Measurements from ENCODE around the gene PDPK1. TPM values are rescaled to one million over a fixed set of nuclear protein-coding genes. Genes with fewer than 3 reads are reported as not detected.
A peak's percentile ranks its signal among the peaks of the same experiment; 100 is the strongest.
"Not testable (repeated sequence)": the region's sequence is repeated elsewhere in the genome, so short reads cannot be mapped to it uniquely, and the experiment has no call there.

The PDPK1 gene
- total RNA-seq, 2 donors from 2014 or later: 36.5 to 57.6 TPM

DNA sequence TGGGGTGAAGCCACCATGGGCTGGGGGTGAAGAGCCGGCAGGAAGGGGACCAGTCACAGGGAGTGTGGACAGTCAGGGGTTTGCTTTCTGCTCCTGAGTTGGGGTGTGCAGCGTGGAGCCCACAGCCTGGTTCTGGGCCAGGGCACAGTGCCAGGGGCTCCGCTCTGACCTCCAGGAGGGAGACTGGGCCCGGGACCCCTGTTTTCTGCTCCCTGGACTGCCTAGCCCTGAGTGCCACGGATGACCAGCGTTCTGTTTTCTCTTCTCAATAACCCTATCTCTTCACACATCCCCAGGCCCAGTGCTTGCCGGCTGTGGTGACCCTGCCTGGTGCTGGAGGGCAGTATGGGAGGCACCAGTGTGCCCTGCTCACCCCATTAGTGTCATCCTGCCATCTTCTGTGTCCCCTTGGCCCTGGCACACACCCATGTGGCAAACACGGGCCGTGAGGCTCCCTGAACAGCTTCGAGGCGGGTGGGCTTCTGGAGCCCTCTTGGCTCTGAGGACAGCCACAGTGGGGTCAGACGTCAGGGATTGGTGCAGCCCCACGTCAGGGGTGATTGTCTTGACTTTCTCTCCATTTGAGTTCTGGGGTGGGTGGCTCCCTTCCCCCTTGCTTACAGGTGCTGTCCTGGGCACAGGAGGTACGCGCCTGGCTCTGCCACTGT, 7.7 kb upstream of the PDPK1 start:
- no peak for DNase-seq (ENCODE audit: low spot score in 2 of 2)
- Mint-ChIP-seq H3K27ac (peak overlapping the region; percentile 69 to 81), H3K36me3 (no peaks in the 10 kb centered on the region), H3K9me3 (no peaks in the 10 kb centered on the region)
- no peak for ATAC-seq

DNA sequence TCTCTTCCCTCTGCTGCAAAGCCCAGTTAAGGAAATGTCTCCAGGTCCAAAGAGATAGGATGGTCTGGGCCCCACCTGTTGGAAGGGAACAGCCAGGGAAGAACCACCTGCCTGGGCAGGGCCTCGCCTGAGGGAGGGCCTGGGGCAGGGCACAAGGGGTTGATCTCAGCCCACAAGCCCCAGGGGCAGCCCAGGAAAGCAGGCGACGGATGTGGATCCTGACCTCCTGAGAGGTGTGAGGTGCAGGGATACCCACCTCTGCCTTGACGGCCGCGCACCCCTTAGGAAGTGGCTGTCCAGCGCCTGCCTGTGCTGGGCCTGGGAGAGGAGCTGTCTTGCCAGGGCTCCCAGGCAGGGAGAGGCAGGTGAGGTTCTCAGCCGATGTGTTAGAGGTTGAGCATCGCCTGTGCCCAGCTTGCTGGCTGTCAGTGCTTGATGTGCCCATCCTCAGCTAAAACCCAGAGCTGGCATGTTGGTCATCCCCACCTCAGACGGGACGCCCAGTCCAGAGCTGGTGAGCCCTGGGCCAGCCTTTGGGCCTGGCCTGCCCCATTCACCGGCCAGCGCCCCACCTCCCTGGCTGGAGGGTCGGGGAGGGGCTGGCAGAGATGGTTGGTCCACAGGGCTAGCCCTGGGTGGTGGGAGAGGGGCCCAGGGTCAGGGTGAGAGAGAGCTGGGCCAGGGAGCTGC, 7.0 kb upstream of the PDPK1 start:
- Mint-ChIP-seq H3K27ac (peak overlapping the region; percentile 89 to 94), H3K9me3 (no peaks in the 10 kb centered on the region), H3K36me3 (no peaks in the 10 kb centered on the region)
- DNase-seq (ENCODE audit: low spot score in 2 of 2): no peak
- ATAC-seq: no peak

DNA sequence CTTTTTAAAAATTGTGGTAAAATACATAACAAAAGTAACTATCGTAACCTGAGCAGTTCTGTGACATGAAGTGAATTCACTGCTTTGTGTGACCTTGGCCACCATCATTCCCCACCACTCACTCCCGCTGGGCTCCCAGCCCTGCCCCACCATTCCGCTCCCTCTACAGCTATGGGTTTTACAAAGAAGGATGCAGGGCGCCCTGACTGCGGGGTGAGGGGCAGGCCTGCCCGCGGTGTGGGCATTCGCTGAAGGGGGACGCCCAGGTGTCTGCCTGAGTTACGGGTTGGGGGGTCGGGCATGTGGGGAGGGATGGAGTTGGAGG, 6.5 kb upstream of the PDPK1 start, which contains the start of gene CEMP1:
TSS of gene CEMP1 (minus strand) at position 38 of the 325 bp plus-strand sequence. CDS start 335 bp downstream, outside the sequence.
- no peak for DNase-seq (ENCODE audit: low spot score in 2 of 2)
- no peaks in the 10 kb centered on the region for H3K9me3 Mint-ChIP-seq
- H3K27ac Mint-ChIP-seq: peak within 1 kb of the TSS; percentile 94 to 98
- H3K36me3 Mint-ChIP-seq: no peaks in the 10 kb centered on the region
- ATAC-seq: peak in 1 of 2 donors; percentile 0

DNA sequence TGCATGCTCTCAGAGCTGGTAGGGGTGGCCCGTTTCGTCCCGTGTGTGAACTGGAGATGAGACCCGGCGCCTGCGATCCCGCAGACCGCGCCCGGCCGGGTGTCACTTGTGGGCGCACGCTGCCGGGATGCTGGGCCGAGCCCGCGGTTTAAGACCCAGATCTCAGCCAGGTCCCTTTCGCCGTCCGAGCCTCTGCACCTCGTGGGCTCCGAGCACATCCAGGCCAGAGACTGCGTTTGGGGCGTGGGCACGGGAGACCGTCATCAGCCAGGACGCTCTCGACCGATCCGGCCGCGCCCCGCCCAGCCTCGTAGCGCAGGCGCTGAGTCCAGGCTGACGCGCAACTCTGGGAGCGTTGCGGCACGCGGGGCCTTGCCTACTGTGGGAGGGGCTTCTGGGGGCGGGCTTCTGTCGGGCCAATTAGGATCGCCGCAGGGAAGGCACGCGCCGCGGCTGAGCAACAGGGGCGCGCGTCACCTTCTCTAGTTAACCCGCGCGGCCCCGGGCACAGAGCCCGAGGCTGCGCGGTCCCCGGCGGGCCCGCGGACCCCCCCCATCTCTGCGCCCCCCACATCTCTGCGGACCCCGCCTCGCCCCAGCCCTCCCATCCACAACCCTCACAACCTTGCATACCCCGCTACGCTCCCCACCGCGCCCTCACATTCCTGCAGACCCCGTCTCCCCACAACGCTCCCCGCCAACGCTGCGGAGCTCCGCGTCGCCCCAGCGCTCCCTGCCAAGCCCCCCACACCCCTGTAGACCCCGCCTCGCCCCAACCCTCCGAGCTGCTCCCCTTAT, 5.9 kb upstream of the PDPK1 start:
- Mint-ChIP-seq H3K27ac (peak overlapping the region; percentile 94 to 98), H3K36me3 (no peaks in the 10 kb centered on the region), H3K9me3 (no peaks in the 10 kb centered on the region)
- ATAC-seq (peak; percentile 90 to 93), DNase-seq (ENCODE audit: low spot score in 2 of 2) (peak; percentile 96 to 97)

DNA sequence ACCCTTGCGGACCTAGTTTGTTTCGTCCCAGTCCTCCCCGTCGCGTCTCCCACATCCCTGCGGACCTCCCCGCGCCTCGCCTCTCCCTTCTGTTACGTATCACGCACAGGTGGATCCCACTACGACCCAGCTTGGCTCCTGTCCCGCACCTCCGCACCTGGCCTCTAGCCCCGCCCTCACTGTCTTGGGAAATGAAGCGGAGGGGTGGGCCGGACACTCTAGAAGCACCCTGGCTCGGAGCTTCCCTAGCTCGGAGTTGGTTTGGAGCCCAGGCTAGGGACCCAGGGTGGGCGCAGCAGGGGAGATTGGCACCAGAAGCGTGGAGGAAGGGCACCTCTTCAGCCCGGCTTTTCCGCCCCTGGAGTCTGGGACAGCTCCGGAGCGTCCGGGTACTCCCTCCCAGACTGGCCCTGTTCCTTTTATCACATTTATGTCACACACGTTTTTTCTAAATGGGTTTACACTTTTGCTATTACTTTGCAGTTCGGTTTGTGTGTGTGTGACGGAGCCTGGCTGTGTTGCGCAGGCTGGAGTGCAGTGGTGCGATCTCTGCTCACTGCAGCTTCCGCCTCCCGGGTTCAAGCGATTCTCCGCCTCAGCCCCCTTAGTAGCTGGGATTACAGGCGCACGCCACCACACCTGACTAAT, 5.2 kb upstream of the PDPK1 start:
- ATAC-seq (peak; percentile 19 to 46), DNase-seq (ENCODE audit: low spot score in 2 of 2) (peak in 1 of 2 donors; percentile 61)
- H3K27ac Mint-ChIP-seq: peak overlapping the region; percentile 94 to 98
- no peaks in the 10 kb centered on the region for H3K36me3 Mint-ChIP-seq
- no peaks in the 10 kb centered on the region for H3K9me3 Mint-ChIP-seq

DNA sequence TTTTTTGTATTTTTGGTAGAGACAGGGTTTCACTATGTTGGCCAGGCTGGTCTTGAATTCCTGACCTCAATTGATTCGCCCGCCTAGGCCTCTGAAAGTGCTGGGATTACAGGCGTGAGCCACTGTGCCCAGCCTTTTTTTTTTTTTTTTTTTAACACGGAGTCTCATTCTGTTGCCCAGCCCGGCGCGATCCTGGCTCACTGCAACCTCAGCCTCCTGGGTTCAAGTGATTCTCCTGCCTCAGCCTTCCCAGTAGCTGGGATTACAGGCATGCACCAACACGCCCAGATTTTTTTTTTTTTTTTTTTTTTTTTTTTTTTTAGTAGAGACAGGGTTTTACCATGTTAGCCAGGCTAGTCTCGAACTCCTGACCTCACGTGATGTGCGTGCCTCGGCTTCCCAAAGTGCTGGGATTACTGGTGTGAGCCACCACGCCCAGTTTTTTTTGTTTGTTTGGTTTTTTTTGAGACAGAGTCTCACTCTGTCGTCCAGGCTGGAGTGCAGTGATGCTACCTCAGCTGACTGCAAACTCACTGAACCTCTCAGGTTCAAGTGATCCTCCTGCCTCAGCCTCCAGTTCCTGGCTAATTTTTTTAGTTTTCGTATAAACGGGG, 4.6 kb upstream of the PDPK1 start:
- not testable (repeated sequence) for DNase-seq (ENCODE audit: low spot score in 2 of 2)

DNA sequence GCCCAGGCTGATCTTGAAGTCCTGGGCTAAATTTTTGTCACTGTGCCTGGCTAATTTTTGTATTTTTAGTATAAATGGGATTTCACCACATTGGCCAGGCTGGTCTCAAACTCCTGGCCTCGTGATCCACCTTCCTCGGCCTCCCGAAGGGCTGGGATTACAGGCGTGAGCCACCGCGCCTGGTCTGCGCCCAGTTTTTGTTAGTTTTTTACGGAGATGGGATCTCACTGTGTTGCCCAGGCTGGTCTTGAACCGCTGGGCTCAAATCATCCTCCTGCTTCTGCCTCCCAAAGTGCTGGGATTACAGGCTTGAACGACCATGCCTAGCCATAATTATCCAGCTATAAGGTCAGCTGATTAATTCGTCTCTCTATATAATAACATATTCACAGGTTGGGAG, 3.9 kb upstream of the PDPK1 start:
- ATAC-seq (no peak), DNase-seq (ENCODE audit: low spot score in 2 of 2) (no peak)
- peaks cover 0 to 5% of the 10 kb centered on the region in 2 donors for H3K36me3 Mint-ChIP-seq
- no peaks in the 10 kb centered on the region for H3K9me3 Mint-ChIP-seq
- H3K27ac Mint-ChIP-seq: peak overlapping the region; percentile 65 to 94

More for the DNA sequence above, 4.6 kb upstream of the PDPK1 start:
- not testable (repeated sequence) for ATAC-seq, H3K36me3 Mint-ChIP-seq, H3K9me3 Mint-ChIP-seq
- peak overlapping the region; percentile 94 to 98 for H3K27ac Mint-ChIP-seq

DNA sequence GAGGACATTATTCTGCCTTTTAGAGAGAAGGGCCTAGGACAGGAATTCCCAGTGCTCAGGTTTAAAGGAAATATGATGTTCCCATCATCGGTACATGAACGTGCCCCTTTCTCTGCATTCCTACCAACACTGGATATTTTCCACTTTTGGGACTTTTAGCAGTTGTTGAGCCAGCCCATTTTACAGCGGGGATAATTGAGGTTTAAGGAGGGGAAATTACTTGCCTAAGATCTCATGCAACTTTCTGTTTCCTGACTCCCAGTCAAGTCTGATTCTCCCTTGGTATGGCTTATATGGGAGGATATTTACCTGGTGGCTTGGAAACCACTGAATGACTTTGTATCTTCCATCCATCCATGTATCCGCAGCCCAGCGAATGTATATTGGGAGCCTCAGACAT, 3.5 kb upstream of the PDPK1 start:
- ATAC-seq; H3K9me3 Mint-ChIP-seq; H3K36me3 Mint-ChIP-seq; DNase-seq (ENCODE audit: low spot score in 2 of 2): not testable (repeated sequence)
- peak overlapping the region; percentile 65 to 94 for H3K27ac Mint-ChIP-seq

DNA sequence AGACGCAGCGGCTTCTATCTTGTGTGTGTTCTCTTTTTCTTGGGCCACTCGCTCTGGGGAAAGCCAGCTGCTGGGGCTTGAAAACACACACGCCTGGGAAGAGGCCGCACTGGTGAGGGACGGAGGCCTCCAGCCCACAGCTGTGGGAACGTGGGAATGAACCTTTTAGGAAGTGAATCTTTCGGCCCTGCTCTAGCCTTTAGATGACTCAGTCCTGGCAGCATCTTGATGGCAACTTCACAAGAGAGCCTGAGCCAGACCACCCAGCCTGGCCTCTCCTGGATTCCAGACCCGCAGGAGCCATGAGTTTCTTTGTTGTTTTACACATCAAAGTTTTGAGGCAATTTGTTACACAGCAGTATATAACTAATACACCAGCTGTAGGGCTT, 2.2 kb upstream of the PDPK1 start:
- DNase-seq (ENCODE audit: low spot score in 2 of 2): no peak
- Mint-ChIP-seq H3K36me3 (peaks cover 0 to 10% of the 10 kb centered on the region in 2 donors), H3K9me3 (no peaks in the 10 kb centered on the region), H3K27ac (no peak overlapping the region)
- ATAC-seq: no peak

DNA sequence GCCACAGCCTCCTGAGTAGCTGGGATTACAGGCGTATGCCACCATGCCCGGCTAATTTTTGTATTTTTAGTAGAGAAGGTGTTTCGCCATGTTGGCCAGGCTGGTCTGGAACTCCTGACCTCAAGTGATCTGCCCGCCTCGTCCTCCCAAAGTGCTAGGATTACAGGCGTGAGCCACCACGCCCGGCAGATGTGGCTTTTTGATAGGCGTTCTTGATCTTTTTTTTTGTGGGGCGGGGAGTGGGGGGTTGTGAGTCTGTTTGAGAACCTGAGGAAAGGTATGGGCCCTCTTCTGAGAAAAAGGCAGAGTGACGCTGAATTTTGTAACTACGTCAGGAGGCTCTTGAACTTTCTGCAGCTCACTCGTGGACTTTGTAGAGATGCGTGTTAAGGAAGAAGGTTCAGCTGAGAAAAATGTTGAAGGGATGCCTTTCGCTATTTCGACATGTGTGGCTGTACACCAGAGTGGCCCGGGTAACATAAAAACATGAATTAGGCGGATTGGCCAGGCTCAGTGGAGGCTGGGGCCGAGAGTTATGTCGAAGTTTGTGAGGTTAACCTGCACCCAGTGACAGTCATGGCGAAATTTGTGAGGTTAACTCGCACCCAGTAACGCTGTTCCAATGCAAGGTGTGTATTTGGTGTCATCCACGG, 1.5 kb downstream of the PDPK1 start:
- not testable (repeated sequence) for ATAC-seq; DNase-seq (ENCODE audit: low spot score in 2 of 2); H3K9me3 Mint-ChIP-seq
- Mint-ChIP-seq H3K36me3 (peaks cover 0 to 10% of the 10 kb centered on the region in 2 donors), H3K27ac (peak overlapping the region; percentile 48 to 70)

DNA sequence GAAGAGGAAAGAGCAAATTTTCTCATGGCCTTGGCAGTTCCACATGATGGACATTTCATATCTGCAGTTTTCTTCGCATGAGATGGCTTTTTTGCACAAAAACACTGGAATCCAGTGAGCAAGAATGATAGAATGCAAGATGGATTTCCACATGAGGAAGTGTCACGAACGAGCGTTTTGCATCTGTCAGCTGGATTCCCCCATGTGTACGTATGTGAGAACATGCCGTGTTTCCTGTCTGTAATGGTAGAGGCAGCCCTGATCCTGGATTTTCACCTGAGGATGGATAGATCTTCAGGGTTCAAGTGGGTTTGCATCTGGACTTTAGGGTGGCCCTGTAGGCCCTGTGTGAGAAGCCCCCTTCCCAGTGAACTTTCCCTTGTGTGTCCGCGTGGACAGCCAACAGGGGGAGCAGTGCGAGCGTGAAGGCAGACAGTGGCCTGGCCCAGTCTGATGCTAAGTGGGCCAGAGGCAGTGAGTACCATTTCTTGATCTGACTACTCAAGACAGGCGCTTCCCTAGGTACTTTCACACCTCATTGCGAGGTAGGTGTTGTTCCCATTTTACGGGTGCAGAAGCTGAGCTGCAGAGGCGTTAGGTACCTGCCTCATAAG, 2.1 kb downstream of the PDPK1 start:
- H3K36me3 Mint-ChIP-seq: peaks cover 0 to 10% of the 10 kb centered on the region in 2 donors
- not testable (repeated sequence) for H3K9me3 Mint-ChIP-seq, ATAC-seq
- H3K27ac Mint-ChIP-seq: peak overlapping the region in 1 of 2 donors; percentile 48
- peak in 1 of 2 donors; percentile 55 for DNase-seq (ENCODE audit: low spot score in 2 of 2)

DNA sequence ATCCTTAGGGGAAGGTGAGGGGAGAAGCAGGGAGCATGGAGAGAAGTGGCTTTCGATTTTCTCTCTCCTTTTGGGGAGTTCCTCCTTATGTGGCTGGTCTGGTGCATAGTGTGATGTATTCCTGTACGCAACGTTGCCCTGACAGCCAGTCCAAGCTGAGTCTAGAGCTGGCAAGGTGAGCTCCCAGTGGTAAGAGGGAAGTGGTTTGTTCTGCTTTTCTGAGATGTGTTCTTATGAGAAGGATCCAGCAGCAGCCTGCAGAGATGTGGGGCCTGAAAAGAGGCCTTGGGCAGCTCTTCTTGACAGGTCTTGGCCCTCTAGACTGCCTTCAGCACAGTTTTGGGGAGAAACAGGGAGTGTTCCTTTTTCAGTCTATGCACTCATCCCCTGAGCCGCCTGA, 3.1 kb downstream of the PDPK1 start:
- ATAC-seq; DNase-seq (ENCODE audit: low spot score in 2 of 2); H3K9me3 Mint-ChIP-seq: not testable (repeated sequence)
- Mint-ChIP-seq H3K27ac (peak overlapping the region; percentile 48 to 74), H3K36me3 (peaks cover 0 to 10% of the 10 kb centered on the region in 2 donors)

DNA sequence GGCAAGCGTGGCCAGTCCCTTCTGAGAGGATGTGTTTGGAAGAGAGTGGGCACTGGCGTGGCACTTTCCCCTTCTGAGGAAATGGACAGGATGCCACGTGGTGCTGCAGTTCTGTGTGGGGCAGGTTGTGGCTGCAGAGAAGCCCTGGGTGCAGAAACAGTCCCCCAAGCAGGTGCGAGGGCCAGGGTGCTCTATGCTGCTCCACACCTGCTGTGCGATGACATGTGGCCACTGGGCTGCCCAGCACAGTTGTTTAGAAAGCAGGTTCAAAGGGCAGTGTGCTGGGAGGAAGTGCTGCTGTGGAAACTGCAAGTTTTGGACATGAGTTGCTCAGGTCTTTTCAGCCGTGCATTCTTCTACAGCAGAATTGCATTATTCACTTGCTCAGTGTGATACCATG, 3.6 kb downstream of the PDPK1 start:
- ATAC-seq; DNase-seq (ENCODE audit: low spot score in 2 of 2); H3K9me3 Mint-ChIP-seq: not testable (repeated sequence)
- Mint-ChIP-seq H3K27ac (peak overlapping the region; percentile 48 to 74), H3K36me3 (peaks cover 0 to 10% of the 10 kb centered on the region in 2 donors)

DNA sequence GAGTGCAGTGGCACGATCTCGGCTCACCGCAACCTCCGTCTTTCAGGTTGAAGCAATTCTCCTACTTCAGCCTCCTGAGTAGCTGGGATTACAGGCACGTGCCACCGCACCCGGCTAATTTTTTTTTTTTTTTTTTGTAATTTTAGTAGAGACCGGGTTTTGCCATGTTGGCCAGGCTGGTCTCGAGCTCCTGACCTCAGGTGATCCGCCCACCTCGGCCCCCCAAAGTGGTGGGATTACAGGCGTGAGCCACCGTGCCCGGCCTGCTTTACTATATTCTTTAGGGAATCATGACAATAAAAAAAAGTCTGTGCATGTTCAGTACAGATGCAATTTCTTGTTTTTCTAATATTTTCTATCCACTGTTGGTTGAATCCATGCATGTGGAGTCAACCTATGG, 6.0 kb downstream of the PDPK1 start:
- not testable (repeated sequence) for H3K36me3 Mint-ChIP-seq; H3K9me3 Mint-ChIP-seq; ATAC-seq; DNase-seq (ENCODE audit: low spot score in 2 of 2); H3K27ac Mint-ChIP-seq

DNA sequence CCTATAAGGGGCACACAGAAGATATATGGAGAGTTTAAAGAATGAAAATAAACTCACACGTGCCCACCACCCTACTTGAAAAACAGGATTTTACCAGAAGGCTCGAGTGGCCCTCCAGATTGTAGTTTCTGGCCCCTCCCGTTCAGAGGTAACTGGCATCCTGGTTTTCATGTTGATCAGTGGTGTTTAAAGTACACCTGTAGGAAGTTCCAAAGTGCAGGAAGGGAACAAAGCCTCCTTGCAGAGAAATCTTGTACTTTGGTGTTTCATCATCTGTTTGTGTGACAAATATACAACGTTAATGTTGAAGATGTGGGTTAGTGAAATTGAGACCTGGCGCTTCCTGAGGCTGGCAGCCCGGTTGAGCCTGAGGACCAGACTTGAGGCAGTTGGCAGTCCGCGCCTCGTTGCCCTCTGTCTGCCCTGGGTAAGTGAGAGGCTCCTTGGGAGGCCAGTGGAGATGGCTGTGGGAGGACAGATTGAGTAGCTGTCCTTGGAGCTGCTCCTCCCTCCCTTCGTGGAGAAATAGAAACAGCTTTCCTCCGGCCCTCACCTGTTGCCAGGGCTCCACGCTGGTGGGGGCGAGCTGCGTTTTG, 12.6 kb downstream of the PDPK1 start:
- not testable (repeated sequence) for H3K27ac Mint-ChIP-seq; H3K36me3 Mint-ChIP-seq; H3K9me3 Mint-ChIP-seq; ATAC-seq; DNase-seq (ENCODE audit: low spot score in 2 of 2)

All from activated naive CD4-positive, alpha-beta T cell treated with anti-CD3 and anti-CD28 coated beads, Interleukin-2, amount 50 U/mL, for 72 hours (primary cell).